ENCODE measurements around the gene BCL6. TPM values are rescaled to one million over a fixed set of nuclear protein-coding genes. Genes with fewer than 3 reads are reported as not detected.

BCL6 gene
- total RNA-seq, 5 donors from 2014 or later (not counting 1 experiment from before 2014, with no cell fraction given), result 16.8 to 31.1 (median 27.7) TPM

- Mint-ChIP-seq H3K27ac (peak overlapping the region in 1 of 2 donors; percentile 41), H3K36me3 (peaks cover 21% of the 10 kb centered on the region), H3K4me3 (peak overlapping the region in 1 of 3 donors; percentile 6), H3K27me3 (no peaks in the 10 kb centered on the region), H3K4me1 (peaks cover 25 to 42% (median 34%) of the 10 kb centered on the region in 3 donors), H3K9me3 (no peaks in the 10 kb centered on the region)
- Histone ChIP-seq H3K4me3 (ENCODE audit: control insufficient read depth in 1 of 2, extremely low read depth in 1 of 2, low read length in 1 of 2) (no peak overlapping the region), H3K36me3 (ENCODE audit: control insufficient read depth in 2 of 2, extremely low read depth in 1 of 2, insufficient read depth in 1 of 2, low read length in 1 of 2) (peaks cover 0 to 14% of the 10 kb centered on the region in 2 donors), H3K4me1 (ENCODE audit: control insufficient read depth in 1 of 2, extremely low read depth in 1 of 2, insufficient read depth in 2 of 2, low read length in 2 of 2) (peaks cover 5 to 40% of the 10 kb centered on the region in 2 experiments), H3K27ac (ENCODE audit: low read length) (no peak overlapping the region), H3K9me3 (no peaks in the 10 kb centered on the region), H3K27me3 (replicated peaks in 1 of 2; ENCODE audit: control insufficient read depth in 2 of 2, extremely low read depth in 1 of 2, insufficient read depth in 2 of 2, low read length in 1 of 2) (no peaks in the 10 kb centered on the region)
- no peak for DNase-seq
- ATAC-seq (replicated peaks in 1 of 4), result no peak
- CTCF ChIA-PET, result interaction anchor here (1.0 to 7.7 kb wide), 4 partner anchors 17 to 1306 kb away, joined by 4 to 377 read pairs (median 84); no protein-coding TSS in a partner anchor
- WGBS (ENCODE audit: insufficient coverage), result 100% methylated on average over 1 of the region's 3 CpGs
- POLR2A ChIA-PET, result interaction anchor here in 1 of 2 donors (0.6 kb wide), 2 partner anchors 17 to 1425 kb away, joined by 3 read pairs; no protein-coding TSS in a partner anchor
Measured at GRCh38 chr3:187735837-187736236, 9.4 kb downstream of the BCL6 start.

GRCh38 chr3:187735383-187735782 lies 9.9 kb downstream of the BCL6 start:
- Mint-ChIP-seq H3K4me1 (peaks cover 20 to 38% (median 30%) of the 10 kb centered on the region in 3 donors), H3K27ac (peak overlapping the region in 1 of 2 donors; percentile 41), H3K4me3 (no peak overlapping the region), H3K36me3 (peaks cover 25% of the 10 kb centered on the region), H3K9me3 (no peaks in the 10 kb centered on the region), H3K27me3 (no peaks in the 10 kb centered on the region)
- ChIA-PET CTCF (interaction anchor here (1.0 to 7.7 kb wide), 5 partner anchors 17 to 1306 kb away, joined by 3 to 377 read pairs (median 4); no protein-coding TSS in a partner anchor), POLR2A (interaction anchor here in 1 of 2 donors (0.6 kb wide), 2 partner anchors 16 to 1425 kb away, joined by 3 read pairs; no protein-coding TSS in a partner anchor)
- 90% methylated on average over 1 of the region's 3 CpGs for WGBS (ENCODE audit: insufficient coverage)
- Histone ChIP-seq H3K4me3 (ENCODE audit: control insufficient read depth in 1 of 2, extremely low read depth in 1 of 2, low read length in 1 of 2) (no peak overlapping the region), H3K9me3 (no peaks in the 10 kb centered on the region), H3K27me3 (replicated peaks in 1 of 2; ENCODE audit: control insufficient read depth in 2 of 2, extremely low read depth in 1 of 2, insufficient read depth in 2 of 2, low read length in 1 of 2) (no peaks in the 10 kb centered on the region), H3K36me3 (ENCODE audit: control insufficient read depth in 2 of 2, extremely low read depth in 1 of 2, insufficient read depth in 1 of 2, low read length in 1 of 2) (peaks cover 0 to 18% of the 10 kb centered on the region in 2 donors), H3K4me1 (ENCODE audit: control insufficient read depth in 1 of 2, extremely low read depth in 1 of 2, insufficient read depth in 2 of 2, low read length in 2 of 2) (peaks cover 2 to 36% of the 10 kb centered on the region in 2 experiments), H3K27ac (ENCODE audit: low read length) (no peak overlapping the region)
- ATAC-seq (replicated peaks in 1 of 4) (no peak), DNase-seq (no peak)

GRCh38 chr3:187734841-187735240 lies 10.4 kb downstream of the BCL6 start:
- H3K27me3 Mint-ChIP-seq, result no peaks in the 10 kb centered on the region
- POLR2A ChIA-PET, result interaction anchor here in 1 of 2 donors (0.6 kb wide), 1 partner anchor 16 kb away, joined by 3 read pairs; no protein-coding TSS in a partner anchor
- CTCF ChIA-PET, result interaction anchor here (1.1 to 7.7 kb wide), 3 partner anchors 16 to 1222 kb away, joined by 3 to 377 read pairs (median 4); no protein-coding TSS in a partner anchor
- WGBS (ENCODE audit: insufficient coverage), result no CpG with 5 or more reads among the region's 3 CpGs
- no peaks in the 10 kb centered on the region for H3K9me3 ChIP-seq
- ATAC-seq (replicated peaks in 1 of 4) (no peak), DNase-seq (no peak)
- H3K4me1 Mint-ChIP-seq, result peaks cover 18 to 33% (median 25%) of the 10 kb centered on the region in 3 donors
- no peak overlapping the region for H3K27ac ChIP-seq (ENCODE audit: low read length)
- H3K4me1 ChIP-seq (ENCODE audit: control insufficient read depth in 1 of 2, extremely low read depth in 1 of 2, insufficient read depth in 2 of 2, low read length in 2 of 2), result peaks cover 0 to 31% of the 10 kb centered on the region in 2 experiments
- H3K4me3 ChIP-seq (ENCODE audit: control insufficient read depth in 1 of 2, extremely low read depth in 1 of 2, low read length in 1 of 2), result no peak overlapping the region
- H3K36me3 Mint-ChIP-seq, result peaks cover 29% of the 10 kb centered on the region
- no peak overlapping the region for H3K27ac Mint-ChIP-seq
- no peak overlapping the region for H3K4me3 Mint-ChIP-seq
- H3K36me3 ChIP-seq (ENCODE audit: control insufficient read depth in 2 of 2, extremely low read depth in 1 of 2, insufficient read depth in 1 of 2, low read length in 1 of 2), result peaks cover 1 to 23% of the 10 kb centered on the region in 2 donors
- no peaks in the 10 kb centered on the region for H3K27me3 ChIP-seq (replicated peaks in 1 of 2; ENCODE audit: control insufficient read depth in 2 of 2, extremely low read depth in 1 of 2, insufficient read depth in 2 of 2, low read length in 1 of 2)
- no peaks in the 10 kb centered on the region for H3K9me3 Mint-ChIP-seq

GRCh38 chr3:187733371-187733770 lies 11.9 kb downstream of the BCL6 start:
- ATAC-seq (replicated peaks in 1 of 4) (no peak), DNase-seq (no peak)
- H3K27ac ChIP-seq (ENCODE audit: low read length), result no peak overlapping the region
- POLR2A ChIA-PET, result no interaction called here
- no peaks in the 10 kb centered on the region for H3K27me3 ChIP-seq (replicated peaks in 1 of 2; ENCODE audit: control insufficient read depth in 2 of 2, extremely low read depth in 1 of 2, insufficient read depth in 2 of 2, low read length in 1 of 2)
- Mint-ChIP-seq H3K27ac (no peak overlapping the region), H3K9me3 (no peaks in the 10 kb centered on the region), H3K4me3 (no peak overlapping the region), H3K4me1 (peaks cover 8 to 24% (median 16%) of the 10 kb centered on the region in 3 donors), H3K27me3 (no peaks in the 10 kb centered on the region), H3K36me3 (peaks cover 41% of the 10 kb centered on the region)
- H3K4me1 ChIP-seq (ENCODE audit: control insufficient read depth in 1 of 2, extremely low read depth in 1 of 2, insufficient read depth in 2 of 2, low read length in 2 of 2), result peaks cover 0 to 19% of the 10 kb centered on the region in 2 experiments
- no peak overlapping the region for H3K4me3 ChIP-seq (ENCODE audit: control insufficient read depth in 1 of 2, extremely low read depth in 1 of 2, low read length in 1 of 2)
- WGBS (ENCODE audit: insufficient coverage), result 95% methylated on average over 9 of the region's 11 CpGs
- CTCF ChIA-PET, result no interaction called here
- H3K9me3 ChIP-seq, result no peaks in the 10 kb centered on the region
- peaks cover 7 to 38% of the 10 kb centered on the region in 2 donors for H3K36me3 ChIP-seq (ENCODE audit: control insufficient read depth in 2 of 2, extremely low read depth in 1 of 2, insufficient read depth in 1 of 2, low read length in 1 of 2)

GRCh38 chr3:187729598-187729997 lies 15.7 kb downstream of the BCL6 start:
- no peak for ATAC-seq (replicated peaks in 1 of 4)
- Histone ChIP-seq H3K4me1 (ENCODE audit: control insufficient read depth in 1 of 2, extremely low read depth in 1 of 2, insufficient read depth in 2 of 2, low read length in 2 of 2) (no peaks in the 10 kb centered on the region), H3K27ac (ENCODE audit: low read length) (no peak overlapping the region), H3K9me3 (no peaks in the 10 kb centered on the region), H3K27me3 (replicated peaks in 1 of 2; ENCODE audit: control insufficient read depth in 2 of 2, extremely low read depth in 1 of 2, insufficient read depth in 2 of 2, low read length in 1 of 2) (no peaks in the 10 kb centered on the region), H3K36me3 (ENCODE audit: control insufficient read depth in 2 of 2, extremely low read depth in 1 of 2, insufficient read depth in 1 of 2, low read length in 1 of 2) (peaks cover 15 to 75% of the 10 kb centered on the region in 2 donors), H3K4me3 (ENCODE audit: control insufficient read depth in 1 of 2, extremely low read depth in 1 of 2, low read length in 1 of 2) (no peak overlapping the region)
- WGBS (ENCODE audit: insufficient coverage), result 98% methylated on average over 10 of the region's 12 CpGs
- Mint-ChIP-seq H3K4me3 (no peak overlapping the region), H3K27ac (no peak overlapping the region), H3K36me3 (peaks cover 75% of the 10 kb centered on the region), H3K4me1 (no peaks in the 10 kb centered on the region), H3K9me3 (no peaks in the 10 kb centered on the region), H3K27me3 (no peaks in the 10 kb centered on the region)
- CTCF ChIA-PET, result interaction anchor here (0.7 to 1.0 kb wide), 2 partner anchors 9 to 21 kb away, joined by 3 read pairs; no protein-coding TSS in a partner anchor
- no peak for DNase-seq
- POLR2A ChIA-PET, result no interaction called here

GRCh38 chr3:187728940-187729583 lies 16.2 kb downstream of the BCL6 start:
- Mint-ChIP-seq H3K27ac (no peak overlapping the region), H3K36me3 (peaks cover 80% of the 10 kb centered on the region), H3K9me3 (no peaks in the 10 kb centered on the region), H3K27me3 (no peaks in the 10 kb centered on the region), H3K4me1 (no peaks in the 10 kb centered on the region), H3K4me3 (no peak overlapping the region)
- ChIA-PET CTCF (no interaction called here), POLR2A (no interaction called here)
- no peaks in the 10 kb centered on the region for H3K4me1 ChIP-seq (ENCODE audit: control insufficient read depth in 1 of 2, extremely low read depth in 1 of 2, insufficient read depth in 2 of 2, low read length in 2 of 2)
- H3K36me3 ChIP-seq (ENCODE audit: control insufficient read depth in 2 of 2, extremely low read depth in 1 of 2, insufficient read depth in 1 of 2, low read length in 1 of 2), result peaks cover 17 to 77% of the 10 kb centered on the region in 2 donors
- ATAC-seq (replicated peaks in 1 of 4) (no peak), DNase-seq (no peak)
- WGBS (ENCODE audit: insufficient coverage), result 94% methylated on average over 6 of the region's 13 CpGs
- no peak overlapping the region for H3K4me3 ChIP-seq (ENCODE audit: control insufficient read depth in 1 of 2, extremely low read depth in 1 of 2, low read length in 1 of 2)
- H3K27ac ChIP-seq (ENCODE audit: low read length), result no peak overlapping the region
- no peaks in the 10 kb centered on the region for H3K27me3 ChIP-seq (replicated peaks in 1 of 2; ENCODE audit: control insufficient read depth in 2 of 2, extremely low read depth in 1 of 2, insufficient read depth in 2 of 2, low read length in 1 of 2)
- no peaks in the 10 kb centered on the region for H3K9me3 ChIP-seq
